ENCODE measurements around the gene FDCSP. TPM values are rescaled to one million over a fixed set of nuclear protein-coding genes. Genes with fewer than 3 reads are reported as not detected.
A peak's percentile ranks its signal among the peaks of the same experiment; 100 is the strongest.

Gene FDCSP
- total and polyA plus RNA-seq, 2 of the 13 experiments (the other 11 are each of a cell fraction or from before 2014, with no cell fraction given), result not detected

DNA sequence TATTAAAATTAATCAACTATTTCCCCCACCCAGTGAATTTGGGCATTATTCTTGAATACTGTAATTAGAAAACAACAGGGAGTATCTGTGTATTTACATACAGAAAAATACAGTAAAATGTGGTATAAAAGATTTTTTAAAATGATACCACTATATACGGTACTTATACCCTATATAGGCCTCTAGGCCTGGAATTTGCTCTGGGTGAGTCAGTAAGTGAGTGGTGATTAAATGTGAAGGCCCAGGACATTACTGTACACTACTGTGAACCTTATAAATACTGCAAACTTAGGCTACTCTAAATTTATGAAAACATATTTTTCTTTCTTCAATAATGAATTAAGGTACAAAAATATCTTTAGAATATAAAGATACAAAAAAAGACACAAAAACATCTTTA lies 10.2 kb downstream of the FDCSP start:
- FAIRE-seq, result no peak
- 93% methylated on average over 1 of the region's 1 CpG for WGBS (ENCODE audit: low lambda C conversion rate)

DNA sequence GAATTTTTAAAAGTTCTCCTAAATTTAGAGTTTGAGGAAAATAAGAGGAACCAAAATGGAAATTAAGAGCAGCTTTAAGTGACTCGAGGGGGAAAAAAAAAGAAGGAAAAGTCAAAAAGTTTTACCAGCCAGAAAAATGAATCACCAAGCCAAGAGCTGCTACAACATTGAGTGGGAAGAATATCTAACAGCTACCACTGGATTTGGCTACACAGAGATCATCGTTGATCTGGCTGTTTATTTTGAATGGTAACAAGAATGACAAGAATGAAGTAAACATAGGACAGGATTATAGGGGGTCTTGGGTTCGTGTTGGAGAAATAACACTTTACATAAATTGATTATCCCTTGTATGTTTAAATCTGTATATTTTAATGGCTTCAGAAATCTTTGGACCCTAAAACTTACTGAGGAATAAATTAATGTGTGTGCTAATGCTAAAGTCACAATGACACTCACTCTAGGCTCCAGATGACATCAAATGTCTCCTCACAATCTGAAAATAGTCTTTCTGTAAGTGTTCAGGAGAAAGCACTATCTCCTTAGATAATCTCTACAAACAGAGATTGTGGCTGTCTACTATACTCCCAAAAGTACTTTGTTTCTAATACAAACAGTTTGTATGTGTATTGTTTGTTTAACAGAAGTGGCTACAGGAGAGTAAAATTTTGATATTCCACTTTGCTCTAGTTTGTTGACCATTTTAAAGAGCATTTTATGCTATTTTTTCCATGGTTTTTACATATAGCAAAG lies 13.4 kb downstream of the FDCSP start:
- ChIA-PET POLR2A (no interaction called here), CTCF (ENCODE audit: low intra/inter-chr PET ratio, low total read pairs) (no interaction called here)
- ATAC-seq (peak; percentile 53; the same call in 2 of the 3 replicates), DNase-seq (ENCODE audit: low spot score) (peak; percentile 28), FAIRE-seq (peak; percentile 57)
- H3K4me2 ChIP-seq (ENCODE audit: low read depth, low read length), result peak overlapping the region; percentile 14; the same call in 1 of the 2 replicates
- no peaks in the 10 kb centered on the region for H3K9me3 ChIP-seq (ENCODE audit: low read length)
- H3K4me3 ChIP-seq (replicated peaks in 1 of 3; ENCODE audit: insufficient read depth in 1 of 3, low read depth in 2 of 3, low read length in 3 of 3), result no peak overlapping the region
- H2AFZ ChIP-seq (ENCODE audit: low read length), result no peak overlapping the region
- BruUV-seq (replicated peaks), result no TSS peak
- 13% methylated on average over 3 of the region's 3 CpGs for WGBS (ENCODE audit: low lambda C conversion rate)
- in situ Hi-C loops (cut with HindIII; ENCODE audit: extremely low pct_ligation_motif_present, low pct_unique_long_range_greater_than_20kb) (no loop called here), intact Hi-C loops (cut with micrococcal nuclease; ENCODE audit: unreplicated experiment) (loop anchor here (2.0 kb wide), 1 partner anchor 57 kb away; no protein-coding TSS in a partner anchor)
- H3K27me3 ChIP-seq (ENCODE audit: control insufficient read depth in 1 of 2, insufficient read depth in 2 of 2, low read length in 2 of 2), result no peaks in the 10 kb centered on the region
- no peaks in the 10 kb centered on the region for H3K79me2 ChIP-seq (ENCODE audit: insufficient read depth, low read length)
- H3K4me1 ChIP-seq (ENCODE audit: insufficient read depth, low read length), result peaks cover 32% of the 10 kb centered on the region
- no peaks in the 10 kb centered on the region for H4K20me1 ChIP-seq (ENCODE audit: insufficient read depth, low read length)
- no peak overlapping the region for H3K27ac ChIP-seq (ENCODE audit: extremely low read length, insufficient read depth, low read length)
- no peaks in the 10 kb centered on the region for H3K36me3 ChIP-seq (replicated peaks in 1 of 2; ENCODE audit: control insufficient read depth in 1 of 2, insufficient read depth in 2 of 2, low read length in 2 of 2)
- no peak overlapping the region for H3K9ac ChIP-seq (ENCODE audit: insufficient read depth, low read depth, low read length)
- TF ChIP-seq NBN (conservative IDR thresholded peaks at IDR 0.05), result no peak
- no peak for TF ChIP-seq ZNF326 (CRISPR knock-in tag; IDR thresholded peaks at IDR 0.05; ENCODE audit: borderline replicate concordance)
- peak; percentile 42; the same call in 1 of the 2 replicates for TF ChIP-seq NCOA2 (CRISPR knock-in tag; IDR thresholded peaks at IDR 0.05)
- peak in 1 of 2 experiments; percentile 34; a peak in 1 of 4 replicates for TF ChIP-seq EP300 (IDR thresholded peaks at IDR 0.05; ENCODE audit: low read depth in 2 of 2, low read length in 2 of 2)
- no peak for TF ChIP-seq EP300 (CRISPR knock-in tag; IDR thresholded peaks at IDR 0.05; ENCODE audit: borderline replicate concordance)
- TF ChIP-seq, protein P1, sequence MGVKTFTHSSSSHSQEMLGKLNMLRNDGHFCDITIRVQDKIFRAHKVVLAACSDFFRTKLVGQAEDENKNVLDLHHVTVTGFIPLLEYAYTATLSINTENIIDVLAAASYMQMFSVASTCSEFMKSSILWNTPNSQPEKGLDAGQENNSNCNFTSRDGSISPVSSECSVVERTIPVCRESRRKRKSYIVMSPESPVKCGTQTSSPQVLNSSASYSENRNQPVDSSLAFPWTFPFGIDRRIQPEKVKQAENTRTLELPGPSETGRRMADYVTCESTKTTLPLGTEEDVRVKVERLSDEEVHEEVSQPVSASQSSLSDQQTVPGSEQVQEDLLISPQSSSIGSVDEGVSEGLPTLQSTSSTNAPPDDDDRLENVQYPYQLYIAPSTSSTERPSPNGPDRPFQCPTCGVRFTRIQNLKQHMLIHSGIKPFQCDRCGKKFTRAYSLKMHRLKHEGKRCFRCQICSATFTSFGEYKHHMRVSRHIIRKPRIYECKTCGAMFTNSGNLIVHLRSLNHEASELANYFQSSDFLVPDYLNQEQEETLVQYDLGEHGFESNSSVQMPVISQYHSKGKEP (CRISPR knock-in tag; IDR thresholded peaks at IDR 0.05), result no peak
- no peak for TF ChIP-seq ZNF224 (CRISPR knock-in tag; IDR thresholded peaks at IDR 0.05)
- TF ChIP-seq SOX5 (CRISPR knock-in tag; IDR thresholded peaks at IDR 0.05; ENCODE audit: borderline replicate concordance), result peak; percentile 39; the same call in 1 of the 2 replicates
- TF ChIP-seq NFIC (IDR thresholded peaks at IDR 0.05; ENCODE audit: low read length), result peak; percentile 40; the same call in 1 of the 2 replicates
- 0 out of 2 replicates have a peak, but pooled peaks have one; percentile 8 for TF ChIP-seq FOXA3 (CRISPR knock-in tag; IDR thresholded peaks at IDR 0.05)
- TF ChIP-seq GATA4 (IDR thresholded peaks at IDR 0.05; ENCODE audit: borderline replicate concordance, low read depth), result peak; percentile 60; the same call in 1 of the 2 replicates
- no peak for TF ChIP-seq SOX13 (IDR thresholded peaks at IDR 0.05)
- TF ChIP-seq SOX13 (CRISPR knock-in tag; conservative IDR thresholded peaks at IDR 0.05 in 1 of 2, IDR thresholded peaks at IDR 0.05 in 1 of 2), result peak in 1 of 2 experiments; percentile 67; a peak in 2 of 4 replicates

More for the DNA sequence above, 10.2 kb downstream of the FDCSP start:
- H4K20me1 ChIP-seq (ENCODE audit: insufficient read depth, low read length), result no peaks in the 10 kb centered on the region
- TF ChIP-seq PRPF4 (IDR thresholded peaks at IDR 0.05; ENCODE audit: low read depth, low read length, poor library complexity, severe bottlenecking) (no peak), ZFP90 (CRISPR knock-in tag; IDR thresholded peaks at IDR 0.05; ENCODE audit: borderline replicate concordance) (no peak), WIZ (CRISPR knock-in tag; IDR thresholded peaks at IDR 0.05) (no peak)
- TF ChIP-seq, protein P2, sequence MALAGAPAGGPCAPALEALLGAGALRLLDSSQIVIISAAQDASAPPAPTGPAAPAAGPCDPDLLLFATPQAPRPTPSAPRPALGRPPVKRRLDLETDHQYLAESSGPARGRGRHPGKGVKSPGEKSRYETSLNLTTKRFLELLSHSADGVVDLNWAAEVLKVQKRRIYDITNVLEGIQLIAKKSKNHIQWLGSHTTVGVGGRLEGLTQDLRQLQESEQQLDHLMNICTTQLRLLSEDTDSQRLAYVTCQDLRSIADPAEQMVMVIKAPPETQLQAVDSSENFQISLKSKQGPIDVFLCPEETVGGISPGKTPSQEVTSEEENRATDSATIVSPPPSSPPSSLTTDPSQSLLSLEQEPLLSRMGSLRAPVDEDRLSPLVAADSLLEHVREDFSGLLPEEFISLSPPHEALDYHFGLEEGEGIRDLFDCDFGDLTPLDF (CRISPR knock-in tag; IDR thresholded peaks at IDR 0.05), result no peak
- H3K4me2 ChIP-seq (ENCODE audit: low read depth, low read length), result no peak overlapping the region
- peaks cover 27% of the 10 kb centered on the region for H3K4me1 ChIP-seq (ENCODE audit: insufficient read depth, low read length)
- in situ Hi-C loops (cut with HindIII; ENCODE audit: extremely low pct_ligation_motif_present, low pct_unique_long_range_greater_than_20kb) (no loop called here), intact Hi-C loops (cut with micrococcal nuclease; ENCODE audit: unreplicated experiment) (no loop called here)
- H2AFZ ChIP-seq (ENCODE audit: low read length), result no peak overlapping the region
- H3K27ac ChIP-seq (ENCODE audit: extremely low read length, insufficient read depth, low read length), result no peak overlapping the region
- no peak overlapping the region for H3K4me3 ChIP-seq (replicated peaks in 1 of 3; ENCODE audit: insufficient read depth in 1 of 3, low read depth in 2 of 3, low read length in 3 of 3)
- H3K9ac ChIP-seq (ENCODE audit: insufficient read depth, low read depth, low read length), result no peak overlapping the region
- CTCF ChIA-PET (ENCODE audit: low intra/inter-chr PET ratio, low total read pairs), result no interaction called here
- BruUV-seq (replicated peaks), result no TSS peak
- no peak for DNase-seq (ENCODE audit: low spot score)
- no peaks in the 10 kb centered on the region for H3K27me3 ChIP-seq (ENCODE audit: control insufficient read depth in 1 of 2, insufficient read depth in 2 of 2, low read length in 2 of 2)
- H3K79me2 ChIP-seq (ENCODE audit: insufficient read depth, low read length), result no peaks in the 10 kb centered on the region
- H3K36me3 ChIP-seq (replicated peaks in 1 of 2; ENCODE audit: control insufficient read depth in 1 of 2, insufficient read depth in 2 of 2, low read length in 2 of 2), result no peaks in the 10 kb centered on the region
- POLR2A ChIA-PET, result no interaction called here
- ATAC-seq, result no peak
- no peaks in the 10 kb centered on the region for H3K9me3 ChIP-seq (ENCODE audit: low read length)

Measured in HepG2 (cell line).